Measurements from ENCODE around the gene TIMELESS. TPM values are rescaled to one million over a fixed set of nuclear protein-coding genes. Genes with fewer than 3 reads are reported as not detected.

Gene TIMELESS
- total and polyA plus RNA-seq, 2 experiments from 2014 or later: 28.7 to 54.8 TPM

GRCh38 chr12:56425193-56425592 is 24.0 kb downstream of the TIMELESS start:
- Histone ChIP-seq H3K27me3 (ENCODE audit: insufficient read depth) (no peaks in the 10 kb centered on the region), H3F3A (replicated peaks; ENCODE audit: low read depth) (no peaks in the 10 kb centered on the region), H3K4me1 (ENCODE audit: insufficient read depth) (no peaks in the 10 kb centered on the region), H2AFZ (no peak overlapping the region), H3K4me3 (no peak overlapping the region), H3K4me2 (no peak overlapping the region), H3K9me2 (ENCODE audit: insufficient read depth) (no peaks in the 10 kb centered on the region), H3K36me3 (ENCODE audit: insufficient read depth) (peaks cover 58% of the 10 kb centered on the region), H3K79me2 (replicated peaks; ENCODE audit: insufficient read depth) (no peaks in the 10 kb centered on the region), H4K20me1 (replicated peaks; ENCODE audit: insufficient read depth) (peaks cover 4% of the 10 kb centered on the region; the same call in 1 of the 2 replicates), H3K27ac (ENCODE audit: low read depth) (no peak overlapping the region)
- peaks cover 86% of the 10 kb centered on the region for H3K36me3 Mint-ChIP-seq (ENCODE audit: low read depth)
- H3K27ac Mint-ChIP-seq: no peak overlapping the region
- H3K4me3 Mint-ChIP-seq: no peak overlapping the region
- ATAC-seq: no peak
- DNase-seq (ENCODE audit: low spot score): no peak
- H3K27me3 Mint-ChIP-seq (ENCODE audit: insufficient read depth, low read depth, poor library complexity): peaks cover 4% of the 10 kb centered on the region
- no peaks in the 10 kb centered on the region for H3K4me1 Mint-ChIP-seq
- H3K9me3 Mint-ChIP-seq: no peaks in the 10 kb centered on the region
- TF ChIP-seq CREB1 (CRISPR knock-in tag; IDR thresholded peaks at IDR 0.05; ENCODE audit: low read depth): no peak
- TF ChIP-seq STAT1 (IDR thresholded peaks at IDR 0.05; ENCODE audit: unreplicated experiment): no peak
- TF ChIP-seq ZNF462 (CRISPR knock-in tag; IDR thresholded peaks at IDR 0.05): no peak
- no peak for TF ChIP-seq ZNF331 (CRISPR knock-in tag; IDR thresholded peaks at IDR 0.05; ENCODE audit: low read depth)
- no peak for TF ChIP-seq POLR2AphosphoS5 (IDR thresholded peaks at IDR 0.05; ENCODE audit: low read depth)
- no peak for TF ChIP-seq ZNF114 (CRISPR knock-in tag; IDR thresholded peaks at IDR 0.05)
- TF ChIP-seq REST (IDR thresholded peaks at IDR 0.05; ENCODE audit: unreplicated experiment): no peak
- TF ChIP-seq NANOG (IDR thresholded peaks at IDR 0.05; ENCODE audit: borderline replicate concordance): no peak
- TF ChIP-seq CTCF (conservative IDR thresholded peaks at IDR 0.05; ENCODE audit: low read depth in 2 of 2): no peak
- no peak for TF ChIP-seq ETS1 (IDR thresholded peaks at IDR 0.05)
- no peak for TF ChIP-seq EZH2 (IDR thresholded peaks at IDR 0.05; ENCODE audit: low read depth, unreplicated experiment)
- TF ChIP-seq EZH2phosphoT487 (IDR thresholded peaks at IDR 0.05; ENCODE audit: unreplicated experiment): no peak
- no peak for TF ChIP-seq JUNB (IDR thresholded peaks at IDR 0.05; ENCODE audit: unreplicated experiment)

All from GM23338 (cell line).